SU-DHL-6 (cell line): ENCODE measurements around the gene HOXD12.

ENCODE experiments used
- H2AFZ ChIP-seq: fragments of 200-600 bp; sonication (generic); 2 replicates; pipeline ENCODE4 v1.6.1; 2014; ENCODE audit warnings: low read depth, mild to moderate bottlenecking, moderate library complexity, mixed read lengths, antibody characterized with exemption, low read length; ENCODE audit not compliant: severe bottlenecking
- H3F3A ChIP-seq: fragments of 200-600 bp; shearing (Covaris generic); 2 replicates; pipeline ENCODE4 v1.6.0; 2016; ENCODE audit warnings: antibody characterized with exemption, mild to moderate bottlenecking; ENCODE audit not compliant: insufficient read depth
- H3K27ac ChIP-seq: fragments of 200-600 bp; sonication (generic); 2 replicates; pipeline ENCODE4 v1.5.1; 2016; ENCODE audit warnings: low read depth, mild to moderate bottlenecking, low read length, moderate library complexity, mixed read lengths
- H3K27me3 ChIP-seq: fragments of 200-600 bp; sonication (generic), shearing (Covaris generic); 2 replicates; pipeline ENCODE4 v1.6.0; 2014; ENCODE audit warnings: mild to moderate bottlenecking, low read length
- H3K36me3 ChIP-seq: fragments of 200-600 bp; sonication (generic); 2 replicates; pipeline ENCODE4 v1.6.1; 2014; ENCODE audit warnings: mild to moderate bottlenecking, low read length, mixed read lengths
- H3K4me2 ChIP-seq: fragments of 300-600, 200-600 bp; shearing (Covaris generic), sonication (generic); 2 replicates; pipeline ENCODE4 v1.6.0; 2014; ENCODE audit warnings: low read length, low read depth, mild to moderate bottlenecking; ENCODE audit not compliant: poor library complexity, severe bottlenecking
- H3K4me3 ChIP-seq: fragments of 200-600 bp; sonication (generic); 2 replicates; pipeline ENCODE4 v1.5.1; 2014; ENCODE audit warnings: antibody characterized with exemption, low read length, mild to moderate bottlenecking, mixed read lengths; ENCODE audit not compliant: insufficient read depth, poor library complexity, severe bottlenecking
- H3K79me2 ChIP-seq: fragments of 200-600 bp; sonication (generic); 2 replicates; pipeline ENCODE4 v1.6.1; 2014; ENCODE audit warnings: mild to moderate bottlenecking, low read length, moderate library complexity; ENCODE audit not compliant: insufficient read depth
- H3K9ac ChIP-seq: fragments of 200-600 bp; sonication (generic); 2 replicates; pipeline ENCODE4 v1.7.0; 2014; ENCODE audit warnings: mild to moderate bottlenecking, low read length
- H3K9me2 ChIP-seq: fragments of 200-600 bp; sonication (generic); replicated peaks from 2 replicates; pipeline ENCODE4 v1.6.1; 2014; ENCODE audit warnings: low read length; ENCODE audit not compliant: insufficient read depth
- H3K9me3 ChIP-seq: fragments of 200-600 bp; sonication (generic); 2 replicates; pipeline ENCODE4 v1.6.1; 2014; ENCODE audit warnings: low read length, mixed read lengths; ENCODE audit not compliant: insufficient read depth
- H4K20me1 ChIP-seq: fragments of 200-600 bp; sonication (generic); 2 replicates; pipeline ENCODE4 v1.6.1; 2014; ENCODE audit warnings: low read depth, mild to moderate bottlenecking, antibody characterized with exemption, low read length, moderate library complexity, mixed read lengths
- CTCF ChIP-seq: fragments of 200-600 bp; sonication (generic); IDR thresholded peaks from one replicate; pipeline ENCODE4 v1.5.1; 2017; ENCODE audit warnings: antibody characterized with exemption, mild to moderate bottlenecking, low read length, moderate library complexity; ENCODE audit not compliant: insufficient read depth, poor library complexity, severe bottlenecking
- EZH2phosphoT487 ChIP-seq: fragments of 200-600 bp; sonication (generic), shearing (Covaris generic); conservative IDR thresholded peaks from 2 replicates; pipeline ENCODE4 v1.6.1; 2018; ENCODE audit warnings: mild to moderate bottlenecking, antibody characterized with exemption, low read length, moderate library complexity, mixed read lengths

Gene HOXD12

GRCh38 chr2:176107731-176108181 is 8.2 kb downstream of the HOXD12 start:
- Histone ChIP-seq H3K9me2 (no peaks in the 10 kb centered on the region), H3K79me2 (no peaks in the 10 kb centered on the region), H3K4me3 (no peak overlapping the region), H3F3A (no peaks in the 10 kb centered on the region), H3K9me3 (no peaks in the 10 kb centered on the region), H3K27ac (no peak overlapping the region), H3K27me3 (no peaks in the 10 kb centered on the region), H3K4me2 (no peak overlapping the region), H3K9ac (no peak overlapping the region), H2AFZ (no peak overlapping the region), H3K36me3 (no peaks in the 10 kb centered on the region), H4K20me1 (no peaks in the 10 kb centered on the region)
- TF ChIP-seq EZH2phosphoT487 (no peak), CTCF (no peak)

GRCh38 chr2:176109192-176109901 is 9.8 kb downstream of the HOXD12 start:
- H3K9ac ChIP-seq, result no peak overlapping the region

GRCh38 chr2:176109946-176110345 is 10.4 kb downstream of the HOXD12 start:
- Histone ChIP-seq H3K79me2 (no peaks in the 10 kb centered on the region), H3K36me3 (no peaks in the 10 kb centered on the region), H3K9me3 (no peaks in the 10 kb centered on the region), H3K4me2 (no peak overlapping the region), H3K27ac (no peak overlapping the region), H3K9ac (no peak overlapping the region), H3K27me3 (no peaks in the 10 kb centered on the region), H3K9me2 (no peaks in the 10 kb centered on the region), H3K4me3 (no peak overlapping the region), H4K20me1 (no peaks in the 10 kb centered on the region), H2AFZ (no peak overlapping the region), H3F3A (no peaks in the 10 kb centered on the region)
- TF ChIP-seq CTCF, result no peak
- no peak for TF ChIP-seq EZH2phosphoT487

More at GRCh38 chr2:176109192-176109901, 9.8 kb downstream of the HOXD12 start:
- Histone ChIP-seq H3K9me2 (no peaks in the 10 kb centered on the region), H2AFZ (no peak overlapping the region), H4K20me1 (no peaks in the 10 kb centered on the region), H3K4me3 (no peak overlapping the region), H3K27ac (no peak overlapping the region), H3K4me2 (no peak overlapping the region), H3K79me2 (no peaks in the 10 kb centered on the region), H3K27me3 (no peaks in the 10 kb centered on the region), H3K36me3 (no peaks in the 10 kb centered on the region), H3F3A (no peaks in the 10 kb centered on the region), H3K9me3 (no peaks in the 10 kb centered on the region)
- TF ChIP-seq CTCF (no peak), EZH2phosphoT487 (no peak)
